Adrenal gland (tissue), 12 donors: ENCODE measurements around the gene CCDC59. TPM values are rescaled to one million over a fixed set of nuclear protein-coding genes. Genes with fewer than 3 reads are reported as not detected.
"Not testable (repeated sequence)": the region's sequence is repeated elsewhere in the genome, so short reads cannot be mapped to it uniquely, and the experiment has no call there.

Source experiments
- DNase-seq, 7 donors: peaks; one replicate each; pipeline ENCODE4 v3.0.0-alpha.2; 2019 to 2020
- H3K27ac ChIP-seq, 5 donors: fragments of 200-600 bp; sonication (generic) in 4 of 5; 1 replicate in 3 of 5; 2 replicates in 2 of 5; pipeline versions ENCODE4 v1.5.1 to v1.8.0; 2016 to 2020; ENCODE audit warnings: mild to moderate bottlenecking in 1 of 5
- H3K27me3 ChIP-seq: fragments of 200-600 bp; 2 replicates; pipeline ENCODE4 v1.8.0; 2021
- H3K36me3 ChIP-seq, 2 donors: fragments of 200-600 bp; replicated peaks in 1 of 2; 1 replicate in 1 of 2; 2 replicates in 1 of 2; pipeline versions ENCODE4 v1.5.1 to v1.8.0; 2018 to 2022
- H3K4me1 ChIP-seq, 2 donors: fragments of 200-600 bp; replicated peaks in 1 of 2; 1 replicate in 1 of 2; 2 replicates in 1 of 2; pipeline versions ENCODE4 v1.5.1 to v1.8.0; 2018 to 2021
- H3K4me3 ChIP-seq, 4 donors: fragments of 200-600 bp; sonication (generic) in 3 of 4; one replicate each; pipeline ENCODE4 v1.5.1; 2016 to 2018
- H3K9me3 ChIP-seq, 3 donors: fragments of 200-600 bp; sonication (generic) in 1 of 3; replicated peaks in 1 of 3; 1 replicate in 2 of 3; 2 replicates in 1 of 3; pipeline versions ENCODE4 v1.5.1 to v1.8.0; 2016 to 2021
- POLR2A ChIP-seq, 2 donors: fragments of 450-650 bp; IDR thresholded peaks; one replicate each; pipeline ENCODE4 v1.6.1; 2017; ENCODE audit warnings: antibody characterized with exemption in 2 of 2, mild to moderate bottlenecking in 2 of 2, moderate library complexity in 1 of 2
- WGBS, 4 donors: extraction: QIAGEN DNeasy Blood & Tissue Kit in 2 of 4; methylation state at CpG; one replicate each; pipeline versions ENCODE4 v1.1.5 to v1.1.7; 2013 to 2017; 5-methylcytosine and 5-hydroxymethylcytosine counted together
- intact Hi-C, 2 donors: fragments of 100-400 bp; cut with DNase I; formaldehyde crosslinking; loops; one replicate each; pipeline versions ENCODE4 v1.14.1 to v1.15.0; 2022 to 2023
- polyA plus RNA-seq, 3 donors: library from polyadenylated mRNA; stranded (reverse); fragments of 200-250 nt in 2 of 3; fragments of 350-450 nt in 1 of 3; fragmentation: Illumina TruSeq in 1 of 3; extraction: RNeasy Lipid Tissue Mini Kit (QIAGEN cat#74804) in 1 of 3; gene quantifications; one replicate each; pipeline ENCODE4 v1.2.3, GENCODE V29; 2013 to 2014
- total RNA-seq, 9 donors: library from RNA; depleted of rRNA in 4 of 9; stranded (reverse); fragments of >200 nt in 4 of 9; fragments of 120-200 nt in 1 of 9; fragmentation: NEBNext Ultra II Directional in 1 of 9; extraction: Animal tissue kit (Norgen Biotek cat#: 25700) in 1 of 9; gene quantifications; one replicate each; pipeline versions ENCODE4 v1.1.0 to v1.2.4, GENCODE V29; 2013 to 2023
- TF ChIP-seq, protein P1 (sequence below), 6 experiments: fragments of 450-650 bp in 4 of 6; fragments of 200-600 bp in 2 of 6; sonication (generic) in 1 of 6; IDR thresholded peaks; 1 replicate in 5 of 6; 2 replicates in 1 of 6; pipeline versions ENCODE4 v1.5.1 to v1.8.0; 2016 to 2021; ENCODE audit warnings: antibody characterized with exemption in 6 of 6, mild to moderate bottlenecking in 2 of 6, moderate library complexity in 1 of 6
- donor health status: healthy with polysubstance abuse.
- donor health status: Bipolar disorder and iron deficiency.
- donor health status: DM: yes; HTN: yes; CAD: no.
- donor health status: DM: no; HTN: no; CAD: no.
- donor health status: DM: no; HTN: no; CAD: no.
- donor health status: DM: yes; HTN: yes; CAD: no.

The CCDC59 gene
- total and polyA plus RNA-seq, 12 donors, result 22.4 to 50.5 (median 31.3) TPM

DNA sequence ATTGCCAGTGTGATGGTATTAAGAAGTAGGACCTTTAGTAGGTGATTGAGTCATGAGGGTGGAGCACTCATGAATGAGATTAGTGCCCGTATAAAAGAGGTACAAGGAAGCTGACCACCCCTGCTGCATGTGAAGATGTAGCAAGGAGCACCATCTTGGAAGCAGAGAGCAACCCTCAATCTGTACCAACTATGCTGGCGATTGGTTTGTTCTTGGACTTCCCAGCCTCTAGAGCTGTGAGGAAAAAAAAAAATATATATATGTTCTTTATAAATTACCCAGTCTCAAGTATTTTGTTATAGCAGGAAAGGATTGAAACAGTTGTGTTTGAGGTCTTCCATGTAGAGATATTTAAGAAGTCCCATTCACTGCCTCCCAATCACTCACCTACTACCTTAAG, 17.0 kb upstream of the CCDC59 start:
- H3K27ac ChIP-seq, result no peak overlapping the region
- no peaks in the 10 kb centered on the region for H3K9me3 ChIP-seq
- 96 to 100% (median 97%) methylated on average over 2 of the region's 2 CpGs for WGBS, 4 donors
- no peaks in the 10 kb centered on the region for H3K4me1 ChIP-seq
- no peak for DNase-seq
- no peak overlapping the region for H3K4me3 ChIP-seq
- TF ChIP-seq POLR2A (IDR thresholded peaks at IDR 0.05), result no peak
- TF ChIP-seq, protein P1, sequence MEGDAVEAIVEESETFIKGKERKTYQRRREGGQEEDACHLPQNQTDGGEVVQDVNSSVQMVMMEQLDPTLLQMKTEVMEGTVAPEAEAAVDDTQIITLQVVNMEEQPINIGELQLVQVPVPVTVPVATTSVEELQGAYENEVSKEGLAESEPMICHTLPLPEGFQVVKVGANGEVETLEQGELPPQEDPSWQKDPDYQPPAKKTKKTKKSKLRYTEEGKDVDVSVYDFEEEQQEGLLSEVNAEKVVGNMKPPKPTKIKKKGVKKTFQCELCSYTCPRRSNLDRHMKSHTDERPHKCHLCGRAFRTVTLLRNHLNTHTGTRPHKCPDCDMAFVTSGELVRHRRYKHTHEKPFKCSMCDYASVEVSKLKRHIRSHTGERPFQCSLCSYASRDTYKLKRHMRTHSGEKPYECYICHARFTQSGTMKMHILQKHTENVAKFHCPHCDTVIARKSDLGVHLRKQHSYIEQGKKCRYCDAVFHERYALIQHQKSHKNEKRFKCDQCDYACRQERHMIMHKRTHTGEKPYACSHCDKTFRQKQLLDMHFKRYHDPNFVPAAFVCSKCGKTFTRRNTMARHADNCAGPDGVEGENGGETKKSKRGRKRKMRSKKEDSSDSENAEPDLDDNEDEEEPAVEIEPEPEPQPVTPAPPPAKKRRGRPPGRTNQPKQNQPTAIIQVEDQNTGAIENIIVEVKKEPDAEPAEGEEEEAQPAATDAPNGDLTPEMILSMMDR (IDR thresholded peaks at IDR 0.05), result no peak
- no peaks in the 10 kb centered on the region for H3K27me3 ChIP-seq
- H3K36me3 ChIP-seq, result no peaks in the 10 kb centered on the region
- intact Hi-C loops, result no loop called here

DNA sequence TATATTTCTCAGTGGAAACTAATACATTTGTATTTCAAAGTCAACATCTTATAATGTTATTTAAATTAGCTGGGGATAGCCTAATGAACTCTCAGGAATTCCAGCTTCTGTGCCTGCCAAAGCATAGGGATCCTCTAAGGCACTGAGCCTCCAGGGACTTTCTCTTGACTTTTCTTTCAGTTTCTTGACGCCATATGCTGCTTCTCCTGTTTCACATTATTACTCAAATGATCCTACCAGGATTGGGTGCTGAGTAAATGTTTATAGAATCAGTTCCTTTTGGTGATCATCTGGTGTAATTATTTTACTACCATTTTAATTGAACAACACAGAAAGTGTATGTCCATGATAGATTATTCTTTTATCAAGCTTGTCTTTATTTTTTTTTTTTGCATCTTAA, 8.0 kb upstream of the CCDC59 start:
- TF ChIP-seq POLR2A (IDR thresholded peaks at IDR 0.05), result no peak
- TF ChIP-seq, protein P1 (IDR thresholded peaks at IDR 0.05), result no peak
- peaks cover 0 to 6% of the 10 kb centered on the region in 2 donors for H3K4me1 ChIP-seq
- no peaks in the 10 kb centered on the region for H3K27me3 ChIP-seq
- no peaks in the 10 kb centered on the region for H3K36me3 ChIP-seq
- 76 to 95% (median 84%) methylated on average over 1 of the region's 1 CpG for WGBS, 4 donors
- DNase-seq, result no peak
- H3K9me3 ChIP-seq, result no peaks in the 10 kb centered on the region
- no peak overlapping the region for H3K27ac ChIP-seq
- intact Hi-C loops, result no loop called here
- no peak overlapping the region for H3K4me3 ChIP-seq

DNA sequence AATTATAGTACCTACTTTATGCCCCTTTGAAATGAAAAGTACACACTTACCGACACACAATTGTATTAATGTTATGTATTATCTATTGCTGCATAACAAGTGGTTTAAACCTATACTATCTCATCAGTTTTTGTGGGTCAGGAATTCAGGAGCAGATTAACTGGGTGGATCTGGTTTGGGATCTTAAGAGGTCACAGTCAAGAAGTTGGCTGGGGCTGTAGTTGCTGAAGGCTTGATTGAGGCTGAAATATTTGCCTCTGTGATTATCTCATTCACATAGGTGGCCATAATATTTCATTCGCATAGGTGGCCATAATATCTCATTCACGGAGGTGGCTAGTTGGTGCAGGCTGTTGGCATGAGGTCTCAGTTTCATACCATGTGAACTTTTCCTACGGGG, 5.8 kb upstream of the CCDC59 start:
- H3K4me1 ChIP-seq, result peaks cover 11 to 23% of the 10 kb centered on the region in 2 donors
- no peak for DNase-seq
- intact Hi-C loops, result no loop called here
- no peak overlapping the region for H3K27ac ChIP-seq
- H3K4me3 ChIP-seq, result no peak overlapping the region
- H3K36me3 ChIP-seq, result no peaks in the 10 kb centered on the region
- 93 to 97% (median 94%) methylated on average over 4 of the region's 4 CpGs for WGBS, 4 donors
- no peaks in the 10 kb centered on the region for H3K9me3 ChIP-seq
- no peak for TF ChIP-seq POLR2A (IDR thresholded peaks at IDR 0.05)
- TF ChIP-seq, protein P1 (IDR thresholded peaks at IDR 0.05), result no peak
- no peaks in the 10 kb centered on the region for H3K27me3 ChIP-seq

DNA sequence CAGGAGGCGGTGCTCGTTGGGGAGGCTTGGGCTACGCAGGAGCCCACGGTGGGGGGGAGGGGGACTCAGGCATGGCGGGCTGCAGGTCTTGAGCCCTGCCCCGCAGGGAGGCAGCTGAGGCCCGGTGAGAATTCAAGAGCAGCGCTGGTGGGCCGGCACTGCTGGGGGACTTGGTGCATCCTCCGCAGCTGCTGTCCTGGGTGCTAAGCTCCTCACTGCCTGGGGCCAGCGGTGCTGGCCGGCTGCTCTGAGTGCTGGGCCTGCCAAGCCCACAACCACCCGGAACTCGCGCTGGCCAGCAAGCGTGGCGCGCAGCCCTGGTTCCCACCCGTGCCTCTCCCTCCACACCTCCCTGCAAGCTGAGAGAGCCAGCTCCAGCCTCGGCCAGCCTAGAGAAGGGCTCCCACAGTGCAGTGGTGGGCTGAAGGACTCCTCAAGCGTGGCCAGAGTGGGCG, 3.3 kb upstream of the CCDC59 start:
- no peaks in the 10 kb centered on the region for H3K36me3 ChIP-seq
- H3K9me3 ChIP-seq, result no peaks in the 10 kb centered on the region
- 90 to 96% (median 94%) methylated on average over 7 to 22 of the region's 22 CpGs for WGBS, 4 donors
- peaks cover 11 to 36% of the 10 kb centered on the region in 2 donors for H3K4me1 ChIP-seq
- no peak overlapping the region for H3K4me3 ChIP-seq
- no peak for DNase-seq
- intact Hi-C loops, result no loop called here
- no peaks in the 10 kb centered on the region for H3K27me3 ChIP-seq
- H3K27ac ChIP-seq, result no peak overlapping the region
- TF ChIP-seq, protein P1 (IDR thresholded peaks at IDR 0.05), result no peak
- no peak for TF ChIP-seq POLR2A (IDR thresholded peaks at IDR 0.05)

DNA sequence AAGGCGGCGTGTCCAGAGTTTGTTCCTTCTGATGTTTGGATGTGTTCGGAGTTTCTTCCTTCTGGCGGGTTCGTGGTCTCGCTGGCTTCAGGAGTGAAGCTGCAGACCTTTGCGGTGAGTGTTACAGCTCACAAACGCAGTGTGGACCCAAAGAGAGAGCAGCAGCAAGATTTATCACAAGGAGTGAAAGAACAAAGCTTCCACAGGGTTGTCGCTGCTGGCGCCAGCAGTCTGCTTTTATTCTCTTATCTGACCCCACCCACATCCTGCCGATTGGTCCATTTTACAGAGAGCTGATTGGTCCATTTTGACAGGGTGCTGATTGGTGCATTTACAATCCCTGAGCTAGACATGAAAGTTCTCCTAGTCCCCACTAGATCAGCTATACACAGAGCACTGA, 2.6 kb upstream of the CCDC59 start:
- H3K36me3 ChIP-seq, intact Hi-C loops, H3K9me3 ChIP-seq, H3K4me3 ChIP-seq, H3K27me3 ChIP-seq, H3K27ac ChIP-seq, DNase-seq: not testable (repeated sequence)
- H3K4me1 ChIP-seq, result peaks cover 11 to 42% of the 10 kb centered on the region in 2 donors
- WGBS, 4 donors, result 96 to 99% (median 99%) methylated on average over 11 of the region's 11 CpGs
